CD8-positive, alpha-beta memory T cell (primary cell): ENCODE results near the gene IL23R. TPM values are rescaled to one million over a fixed set of nuclear protein-coding genes. Genes with fewer than 3 reads are reported as not detected.
A peak's percentile ranks its signal among the peaks of the same experiment; 100 is the strongest.

Experiments
- CTCF ChIA-PET: fragments of 350-600 bp; sonication (Branson Sonifier 250); formaldehyde crosslinking; loops from one replicate; lab custom pipeline; 2021; ENCODE audit warnings: antibody characterized with exemption; lab: Charles Lee
- POLR2A ChIA-PET: fragments of 350-600 bp; sonication (Branson Sonifier 250); formaldehyde crosslinking; loops from one replicate; lab custom pipeline; 2021; ENCODE audit warnings: antibody characterized with exemption; lab: Charles Lee
- DNase-seq, 5 donors: peaks; one replicate each; pipeline versions ENCODE4 v3.0.0 to v3.0.0-alpha.2; 2020 to 2022; ENCODE audit warnings: mixed read lengths in 1 of 5
- H3K27ac ChIP-seq: one replicate; pipeline ENCODE4 v1.7.0; 2013; ENCODE audit warnings: low read depth, mild to moderate bottlenecking, low read length, moderate library complexity
- H3K27me3 ChIP-seq: 2 replicates; pipeline ENCODE4 v1.7.0; 2013; ENCODE audit warnings: low read length, mild to moderate bottlenecking; ENCODE audit not compliant: insufficient read depth, poor library complexity, severe bottlenecking
- H3K36me3 ChIP-seq: 2 replicates; pipeline ENCODE4 v1.7.0; 2013; ENCODE audit warnings: mild to moderate bottlenecking, low read length, moderate library complexity; ENCODE audit not compliant: insufficient read depth
- H3K4me1 ChIP-seq: 2 replicates; pipeline ENCODE4 v1.7.0; 2013; ENCODE audit warnings: mild to moderate bottlenecking, low read length, moderate library complexity; ENCODE audit not compliant: insufficient read depth
- H3K4me3 ChIP-seq: 2 replicates; pipeline ENCODE4 v1.7.0; 2013; ENCODE audit warnings: mild to moderate bottlenecking, low read length
- H3K9me3 ChIP-seq: 2 replicates; pipeline ENCODE4 v1.7.0; 2013; ENCODE audit warnings: mild to moderate bottlenecking, low read length
- H3K27ac Mint-ChIP-seq, 8 donors: one replicate each; pipeline ENCODE4 v1.8.0; 2020 to 2021; ENCODE audit warnings: mixed read lengths in 8 of 8, mild to moderate bottlenecking in 6 of 8, inconsistent platforms in 3 of 8, moderate library complexity in 3 of 8
- H3K27me3 Mint-ChIP-seq, 2 donors: one replicate each; pipeline ENCODE4 v1.8.0; 2020 to 2021; ENCODE audit warnings: mixed read lengths in 2 of 2, mild to moderate bottlenecking in 1 of 2, moderate library complexity in 1 of 2
- H3K36me3 Mint-ChIP-seq, 3 donors: one replicate each; pipeline ENCODE4 v1.8.0; 2020 to 2021; ENCODE audit warnings: mixed read lengths in 3 of 3, inconsistent platforms in 1 of 3, mild to moderate bottlenecking in 1 of 3
- H3K4me1 Mint-ChIP-seq, 3 donors: one replicate each; pipeline ENCODE4 v1.8.0; 2020 to 2021; ENCODE audit warnings: mixed read lengths in 3 of 3, inconsistent platforms in 1 of 3, mild to moderate bottlenecking in 1 of 3
- H3K4me3 Mint-ChIP-seq, 7 donors: one replicate each; pipeline ENCODE4 v1.8.0; 2020 to 2021; ENCODE audit warnings: mixed read lengths in 7 of 7, mild to moderate bottlenecking in 6 of 7, moderate library complexity in 4 of 7, inconsistent platforms in 2 of 7
- H3K9me3 Mint-ChIP-seq, 5 donors: one replicate each; pipeline ENCODE4 v1.8.0; 2020 to 2022; ENCODE audit warnings: mixed read lengths in 5 of 5, mild to moderate bottlenecking in 3 of 5, moderate library complexity in 2 of 5, inconsistent platforms in 1 of 5
- polyA plus RNA-seq: library from polyadenylated mRNA; unstranded; fragments of 300-500 nt; fragmentation: Illumina TruSeq; gene quantifications from one replicate; pipeline ENCODE4 v1.2.3, GENCODE V29; 2021
- total RNA-seq, 2 experiments: library from RNA; stranded (reverse); gene quantifications; one replicate each; pipeline ENCODE4 v1.2.3, GENCODE V29; 2021

Gene IL23R
- total and polyA plus RNA-seq, 3 experiments from 2014 or later = 1.6 to 9.2 (median 1.7) TPM

- ChIA-PET POLR2A (interaction anchor here (0.7 to 1.5 kb wide), 3 partner anchors 17 to 384 kb away, joined by 4 to 12 read pairs (median 6); no protein-coding TSS in a partner anchor), CTCF (interaction anchor here (0.5 to 3.8 kb wide), 24 partner anchors 9 to 390 kb away, joined by 3 to 36 read pairs (median 4); partner anchors contain the start of genes IL23R and SLC35D1)
- Histone ChIP-seq H3K9me3 (no peaks in the 10 kb centered on the region), H3K4me1 (peaks cover 17% of the 10 kb centered on the region), H3K27me3 (no peaks in the 10 kb centered on the region), H3K36me3 (no peaks in the 10 kb centered on the region), H3K27ac (no peak overlapping the region), H3K4me3 (no peak overlapping the region)
- H3K27me3 Mint-ChIP-seq = peaks cover 9 to 36% of the 10 kb centered on the region in 2 donors
- H3K27ac Mint-ChIP-seq = peak overlapping the region in 4 of 8 donors; percentile 52 to 83 (median 56)
- no peak overlapping the region for H3K4me3 Mint-ChIP-seq
- peak; percentile 15 to 69 (median 55) for DNase-seq
- peaks cover 0 to 1% (median 0%) of the 10 kb centered on the region in 5 donors for H3K9me3 Mint-ChIP-seq
- H3K36me3 Mint-ChIP-seq = peaks cover 0 to 4% (median 0%) of the 10 kb centered on the region in 3 donors
- peaks cover 21 to 36% (median 25%) of the 10 kb centered on the region in 3 donors for H3K4me1 Mint-ChIP-seq
Measured at GRCh38 chr1:67149179-67149770, 17.0 kb upstream of the IL23R start.

- Histone ChIP-seq H3K9me3 (no peaks in the 10 kb centered on the region), H3K36me3 (no peaks in the 10 kb centered on the region), H3K4me1 (peaks cover 11% of the 10 kb centered on the region), H3K4me3 (no peak overlapping the region), H3K27ac (no peak overlapping the region), H3K27me3 (no peaks in the 10 kb centered on the region)
- ChIA-PET POLR2A (no interaction called here), CTCF (interaction anchor here (1.2 to 3.8 kb wide), 2 partner anchors 20 to 171 kb away, joined by 3 to 12 read pairs; no protein-coding TSS in a partner anchor)
- peaks cover 0 to 15% (median 0%) of the 10 kb centered on the region in 3 donors for H3K36me3 Mint-ChIP-seq
- peaks cover 9 to 51% of the 10 kb centered on the region in 2 donors for H3K27me3 Mint-ChIP-seq
- DNase-seq = no peak
- peaks cover 16 to 24% (median 18%) of the 10 kb centered on the region in 3 donors for H3K4me1 Mint-ChIP-seq
- no peak overlapping the region for H3K27ac Mint-ChIP-seq
- H3K4me3 Mint-ChIP-seq = no peak overlapping the region
- H3K9me3 Mint-ChIP-seq = peaks cover 0 to 2% (median 0%) of the 10 kb centered on the region in 5 donors
Measured at GRCh38 chr1:67150931-67151330, 15.3 kb upstream of the IL23R start.

- Histone ChIP-seq H3K4me1 (peaks cover 6% of the 10 kb centered on the region), H3K27me3 (no peaks in the 10 kb centered on the region), H3K4me3 (no peak overlapping the region), H3K27ac (no peak overlapping the region), H3K9me3 (no peaks in the 10 kb centered on the region), H3K36me3 (no peaks in the 10 kb centered on the region)
- ChIA-PET CTCF (interaction anchor here (1.0 kb wide), 1 partner anchor 9 kb away, joined by 5 read pairs; no protein-coding TSS in a partner anchor), POLR2A (no interaction called here)
- peaks cover 15 to 45% of the 10 kb centered on the region in 2 donors for H3K27me3 Mint-ChIP-seq
- H3K4me1 Mint-ChIP-seq = peaks cover 7 to 8% (median 7%) of the 10 kb centered on the region in 3 donors
- no peak overlapping the region for H3K4me3 Mint-ChIP-seq
- DNase-seq = no peak
- peaks cover 0 to 2% (median 0%) of the 10 kb centered on the region in 5 donors for H3K9me3 Mint-ChIP-seq
- no peak overlapping the region for H3K27ac Mint-ChIP-seq
- peaks cover 0 to 20% (median 0%) of the 10 kb centered on the region in 3 donors for H3K36me3 Mint-ChIP-seq
Measured at GRCh38 chr1:67158401-67158800, 7.9 kb upstream of the IL23R start.

- POLR2A ChIA-PET = no interaction called here
- H3K4me1 Mint-ChIP-seq = peaks cover 7 to 10% (median 8%) of the 10 kb centered on the region in 3 donors
- DNase-seq = no peak
- Histone ChIP-seq H3K4me1 (peaks cover 6% of the 10 kb centered on the region), H3K27me3 (no peaks in the 10 kb centered on the region), H3K27ac (no peak overlapping the region), H3K36me3 (no peaks in the 10 kb centered on the region), H3K4me3 (no peak overlapping the region), H3K9me3 (no peaks in the 10 kb centered on the region)
- peaks cover 0 to 2% (median 0%) of the 10 kb centered on the region in 5 donors for H3K9me3 Mint-ChIP-seq
- H3K27me3 Mint-ChIP-seq = peaks cover 11 to 46% of the 10 kb centered on the region in 2 donors
- no peak overlapping the region for H3K27ac Mint-ChIP-seq
- peaks cover 0 to 16% (median 0%) of the 10 kb centered on the region in 3 donors for H3K36me3 Mint-ChIP-seq
- CTCF ChIA-PET = no interaction called here
- H3K4me3 Mint-ChIP-seq = no peak overlapping the region
Measured at GRCh38 chr1:67159233-67159632, 7.0 kb upstream of the IL23R start.

GRCh38 chr1:67162954-67163353 is 3.3 kb upstream of the IL23R start:
- ChIA-PET CTCF (interaction anchor here (1.1 kb wide), 1 partner anchor 49 kb away, joined by 5 read pairs; no protein-coding TSS in a partner anchor), POLR2A (no interaction called here)
- peak overlapping the region in 6 of 8 donors; percentile 55 to 79 (median 66) for H3K27ac Mint-ChIP-seq
- no peak for DNase-seq
- H3K9me3 Mint-ChIP-seq = no peaks in the 10 kb centered on the region
- H3K27me3 Mint-ChIP-seq = peaks cover 9 to 41% of the 10 kb centered on the region in 2 donors
- peaks cover 11 to 19% (median 17%) of the 10 kb centered on the region in 3 donors for H3K4me1 Mint-ChIP-seq
- H3K27me3 ChIP-seq = no peaks in the 10 kb centered on the region
- no peak overlapping the region for H3K27ac ChIP-seq
- H3K36me3 ChIP-seq = no peaks in the 10 kb centered on the region
- H3K4me3 ChIP-seq = no peak overlapping the region
- peak overlapping the region in 2 of 7 donors; percentile 8 to 25 for H3K4me3 Mint-ChIP-seq
- H3K9me3 ChIP-seq = no peaks in the 10 kb centered on the region
- peaks cover 0 to 12% (median 0%) of the 10 kb centered on the region in 3 donors for H3K36me3 Mint-ChIP-seq
- peaks cover 6% of the 10 kb centered on the region for H3K4me1 ChIP-seq

GRCh38 chr1:67165468-67166041 is 699 bp upstream of the IL23R start:
- Mint-ChIP-seq H3K27ac (peak overlapping the region in 6 of 8 donors; percentile 76 to 98 (median 94)), H3K36me3 (peaks cover 0 to 12% (median 0%) of the 10 kb centered on the region in 3 donors), H3K4me3 (peak overlapping the region in 2 of 7 donors; percentile 52 to 90), H3K27me3 (peaks cover 3 to 33% of the 10 kb centered on the region in 2 donors), H3K4me1 (peaks cover 18 to 30% (median 25%) of the 10 kb centered on the region in 3 donors), H3K9me3 (no peaks in the 10 kb centered on the region)
- no peak for DNase-seq
- H3K4me3 ChIP-seq = no peak overlapping the region
- H3K4me1 ChIP-seq = peaks cover 13% of the 10 kb centered on the region
- H3K9me3 ChIP-seq = no peaks in the 10 kb centered on the region
- no peaks in the 10 kb centered on the region for H3K36me3 ChIP-seq
- ChIA-PET CTCF (interaction anchor here (1.8 kb wide), 1 partner anchor 16 kb away, joined by 4 read pairs; no protein-coding TSS in a partner anchor), POLR2A (interaction anchor here (0.6 kb wide), 1 partner anchor 16 kb away, joined by 12 read pairs; no protein-coding TSS in a partner anchor)
- no peaks in the 10 kb centered on the region for H3K27me3 ChIP-seq
- H3K27ac ChIP-seq = no peak overlapping the region

- DNase-seq = no peak
Measured at GRCh38 chr1:67169496-67169895, 3.2 kb downstream of the IL23R start.

More at GRCh38 chr1:67169496-67169895, 3.2 kb downstream of the IL23R start:
- H3K9me3 Mint-ChIP-seq = no peaks in the 10 kb centered on the region
- Histone ChIP-seq H3K27ac (no peak overlapping the region), H3K9me3 (no peaks in the 10 kb centered on the region), H3K27me3 (no peaks in the 10 kb centered on the region), H3K4me1 (peaks cover 34% of the 10 kb centered on the region), H3K36me3 (no peaks in the 10 kb centered on the region), H3K4me3 (no peak overlapping the region)
- peak overlapping the region in 6 of 8 donors; percentile 35 to 96 (median 72) for H3K27ac Mint-ChIP-seq
- ChIA-PET CTCF (interaction anchor here (3.2 kb wide), 1 partner anchor 20 kb away, joined by 11 read pairs; no protein-coding TSS in a partner anchor), POLR2A (no interaction called here)
- H3K4me1 Mint-ChIP-seq = peaks cover 39 to 55% (median 45%) of the 10 kb centered on the region in 3 donors
- peaks cover 3 to 20% of the 10 kb centered on the region in 2 donors for H3K27me3 Mint-ChIP-seq
- H3K36me3 Mint-ChIP-seq = peaks cover 0 to 7% (median 0%) of the 10 kb centered on the region in 3 donors
- peak overlapping the region in 5 of 7 donors; percentile 15 to 91 (median 48) for H3K4me3 Mint-ChIP-seq
